ENCODE data around the gene PLCB1. TPM values are rescaled to one million over a fixed set of nuclear protein-coding genes. Genes with fewer than 3 reads are reported as not detected.

PLCB1 gene
- total RNA-seq, 1 donor from 2014 or later, result 10.7 TPM

DNA sequence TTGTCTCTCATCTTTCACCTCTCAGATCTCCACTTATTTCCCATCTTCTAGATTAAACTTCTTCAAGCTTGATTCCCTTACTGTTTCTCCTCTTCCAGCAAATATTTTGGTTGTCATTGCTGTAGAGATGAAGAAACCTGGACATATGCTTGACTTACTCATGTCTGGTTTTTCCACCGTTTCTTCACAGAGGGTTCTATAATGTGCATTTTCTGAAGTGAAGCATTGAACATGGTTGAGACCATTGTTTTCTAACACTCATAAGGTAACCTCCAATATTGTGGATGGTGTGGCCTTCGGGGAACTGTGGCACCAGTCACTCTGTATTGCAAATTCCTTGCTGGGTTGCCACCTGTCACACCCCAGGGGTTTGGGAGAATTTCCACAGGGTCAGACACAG, 237.2 kb downstream of the PLCB1 start:
- Mint-ChIP-seq H3K4me3 (ENCODE audit: unreplicated experiment) (no peak overlapping the region), H3K27me3 (ENCODE audit: low read depth, unreplicated experiment) (peaks cover 5% of the 10 kb centered on the region), H3K27ac (ENCODE audit: unreplicated experiment) (no peak overlapping the region), H3K9me3 (ENCODE audit: unreplicated experiment) (peaks cover 1% of the 10 kb centered on the region), H3K36me3 (ENCODE audit: low read depth, unreplicated experiment) (peaks cover 2% of the 10 kb centered on the region), H3K4me1 (ENCODE audit: low read depth, unreplicated experiment) (no peaks in the 10 kb centered on the region)
- H3K36me3 ChIP-seq (ENCODE audit: insufficient read depth, low read length), result no peaks in the 10 kb centered on the region
- H3K79me2 ChIP-seq (ENCODE audit: insufficient read depth, low read length), result no peaks in the 10 kb centered on the region
- no peak overlapping the region for H3K27ac ChIP-seq (ENCODE audit: low read depth, low read length)
- no peaks in the 10 kb centered on the region for H4K20me1 ChIP-seq (ENCODE audit: insufficient read depth, low read length)
- no peak overlapping the region for H2AFZ ChIP-seq (ENCODE audit: low read depth, low read length)
- no peak overlapping the region for H3K4me3 ChIP-seq (ENCODE audit: insufficient read depth, low read depth, low read length)
- DNase-seq (ENCODE audit: low read depth) (no peak), FAIRE-seq (no peak)
- no peak overlapping the region for H3K9ac ChIP-seq (ENCODE audit: low read length)
- TF ChIP-seq, protein P1, sequence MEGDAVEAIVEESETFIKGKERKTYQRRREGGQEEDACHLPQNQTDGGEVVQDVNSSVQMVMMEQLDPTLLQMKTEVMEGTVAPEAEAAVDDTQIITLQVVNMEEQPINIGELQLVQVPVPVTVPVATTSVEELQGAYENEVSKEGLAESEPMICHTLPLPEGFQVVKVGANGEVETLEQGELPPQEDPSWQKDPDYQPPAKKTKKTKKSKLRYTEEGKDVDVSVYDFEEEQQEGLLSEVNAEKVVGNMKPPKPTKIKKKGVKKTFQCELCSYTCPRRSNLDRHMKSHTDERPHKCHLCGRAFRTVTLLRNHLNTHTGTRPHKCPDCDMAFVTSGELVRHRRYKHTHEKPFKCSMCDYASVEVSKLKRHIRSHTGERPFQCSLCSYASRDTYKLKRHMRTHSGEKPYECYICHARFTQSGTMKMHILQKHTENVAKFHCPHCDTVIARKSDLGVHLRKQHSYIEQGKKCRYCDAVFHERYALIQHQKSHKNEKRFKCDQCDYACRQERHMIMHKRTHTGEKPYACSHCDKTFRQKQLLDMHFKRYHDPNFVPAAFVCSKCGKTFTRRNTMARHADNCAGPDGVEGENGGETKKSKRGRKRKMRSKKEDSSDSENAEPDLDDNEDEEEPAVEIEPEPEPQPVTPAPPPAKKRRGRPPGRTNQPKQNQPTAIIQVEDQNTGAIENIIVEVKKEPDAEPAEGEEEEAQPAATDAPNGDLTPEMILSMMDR (IDR thresholded peaks at IDR 0.05; ENCODE audit: insufficient read depth, low read depth, low read length), result no peak
- TF ChIP-seq EZH2 (IDR thresholded peaks at IDR 0.05; ENCODE audit: insufficient read depth, low read length), result no peak
- H3K9me3 ChIP-seq (ENCODE audit: insufficient read depth, low read depth, low read length), result no peaks in the 10 kb centered on the region
- H3K4me2 ChIP-seq (ENCODE audit: low read length), result no peak overlapping the region
- H3K27me3 ChIP-seq (ENCODE audit: insufficient read depth, low read length), result no peaks in the 10 kb centered on the region
- H3K4me1 ChIP-seq (ENCODE audit: insufficient read depth, low read length), result no peaks in the 10 kb centered on the region

DNA sequence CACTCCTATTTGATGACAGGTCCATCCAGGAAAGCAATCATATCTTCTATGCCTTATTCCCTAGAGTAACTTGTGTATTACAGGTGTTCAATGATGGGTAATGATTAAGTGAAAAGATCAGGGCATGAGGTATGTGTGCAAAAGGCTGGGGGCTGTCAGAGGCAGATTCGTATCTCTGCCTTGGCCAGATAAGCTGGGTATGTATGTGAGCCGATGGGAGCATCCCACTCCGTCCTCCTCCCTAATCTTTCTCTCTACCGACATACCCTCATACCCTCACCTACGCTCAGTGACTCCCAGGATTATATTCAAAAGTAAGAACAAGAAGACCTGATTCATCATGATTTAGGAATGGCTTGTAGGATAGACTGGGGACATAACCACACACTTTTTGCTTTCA, 238.7 kb downstream of the PLCB1 start:
- H4K20me1 ChIP-seq (ENCODE audit: insufficient read depth, low read length), result no peaks in the 10 kb centered on the region
- peaks cover 5% of the 10 kb centered on the region for H3K27me3 Mint-ChIP-seq (ENCODE audit: low read depth, unreplicated experiment)
- H3K9me3 Mint-ChIP-seq (ENCODE audit: unreplicated experiment), result peaks cover 1% of the 10 kb centered on the region

DNA sequence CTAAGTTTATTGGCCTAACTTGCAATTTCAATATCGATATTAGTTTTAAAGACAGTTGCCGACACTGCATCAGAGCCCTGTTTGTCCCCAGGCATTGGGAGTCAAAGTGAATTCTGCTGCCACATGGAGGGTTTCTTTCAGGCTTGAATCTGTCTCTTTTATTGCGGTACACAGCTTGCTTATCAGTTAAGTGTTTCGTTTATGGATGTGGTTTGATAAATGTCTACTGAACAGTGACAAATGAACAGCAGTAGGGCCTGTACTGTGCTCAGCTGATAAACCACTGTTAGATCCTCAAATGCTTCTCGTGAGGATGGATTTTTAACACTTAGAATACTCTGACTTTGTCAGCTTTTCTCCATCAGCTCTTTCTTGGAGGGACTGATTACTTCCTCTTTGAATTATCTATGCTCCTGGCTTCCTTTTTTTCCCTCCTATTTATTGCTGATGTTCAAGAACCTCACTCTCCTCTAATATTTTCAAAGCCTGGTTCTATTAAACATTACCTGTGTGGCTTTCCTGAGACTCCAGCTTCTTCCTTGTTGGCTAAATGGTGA, 240.8 kb downstream of the PLCB1 start:
- Histone ChIP-seq H3K27me3 (ENCODE audit: insufficient read depth, low read length) (no peaks in the 10 kb centered on the region), H3K4me3 (ENCODE audit: insufficient read depth, low read depth, low read length) (no peak overlapping the region), H4K20me1 (ENCODE audit: insufficient read depth, low read length) (no peaks in the 10 kb centered on the region), H3K9ac (ENCODE audit: low read length) (no peak overlapping the region), H3K9me3 (ENCODE audit: insufficient read depth, low read depth, low read length) (no peaks in the 10 kb centered on the region), H3K36me3 (ENCODE audit: insufficient read depth, low read length) (no peaks in the 10 kb centered on the region), H3K79me2 (ENCODE audit: insufficient read depth, low read length) (no peaks in the 10 kb centered on the region), H3K27ac (ENCODE audit: low read depth, low read length) (no peak overlapping the region), H3K4me2 (ENCODE audit: low read length) (no peak overlapping the region), H2AFZ (ENCODE audit: low read depth, low read length) (no peak overlapping the region), H3K4me1 (ENCODE audit: insufficient read depth, low read length) (no peaks in the 10 kb centered on the region)
- H3K36me3 Mint-ChIP-seq (ENCODE audit: low read depth, unreplicated experiment), result peaks cover 2% of the 10 kb centered on the region
- DNase-seq (ENCODE audit: low read depth) (no peak), FAIRE-seq (no peak)
- TF ChIP-seq EZH2 (IDR thresholded peaks at IDR 0.05; ENCODE audit: insufficient read depth, low read length), result no peak
- TF ChIP-seq, protein P1 (IDR thresholded peaks at IDR 0.05; ENCODE audit: insufficient read depth, low read depth, low read length), result no peak
- H3K4me3 Mint-ChIP-seq (ENCODE audit: unreplicated experiment), result no peak overlapping the region
- H3K9me3 Mint-ChIP-seq (ENCODE audit: unreplicated experiment), result no peaks in the 10 kb centered on the region
- H3K4me1 Mint-ChIP-seq (ENCODE audit: low read depth, unreplicated experiment), result peaks cover 4% of the 10 kb centered on the region
- peaks cover 5% of the 10 kb centered on the region for H3K27me3 Mint-ChIP-seq (ENCODE audit: low read depth, unreplicated experiment)
- H3K27ac Mint-ChIP-seq (ENCODE audit: unreplicated experiment), result no peak overlapping the region

More for the DNA sequence above, 238.7 kb downstream of the PLCB1 start:
- Histone ChIP-seq H3K4me2 (ENCODE audit: low read length) (no peak overlapping the region), H3K4me3 (ENCODE audit: insufficient read depth, low read depth, low read length) (no peak overlapping the region), H3K79me2 (ENCODE audit: insufficient read depth, low read length) (no peaks in the 10 kb centered on the region), H3K9me3 (ENCODE audit: insufficient read depth, low read depth, low read length) (no peaks in the 10 kb centered on the region), H3K36me3 (ENCODE audit: insufficient read depth, low read length) (no peaks in the 10 kb centered on the region), H3K4me1 (ENCODE audit: insufficient read depth, low read length) (no peaks in the 10 kb centered on the region), H3K27me3 (ENCODE audit: insufficient read depth, low read length) (no peaks in the 10 kb centered on the region), H2AFZ (ENCODE audit: low read depth, low read length) (no peak overlapping the region), H3K9ac (ENCODE audit: low read length) (no peak overlapping the region), H3K27ac (ENCODE audit: low read depth, low read length) (no peak overlapping the region)
- no peak for TF ChIP-seq EZH2 (IDR thresholded peaks at IDR 0.05; ENCODE audit: insufficient read depth, low read length)
- TF ChIP-seq, protein P1 (IDR thresholded peaks at IDR 0.05; ENCODE audit: insufficient read depth, low read depth, low read length), result no peak
- Mint-ChIP-seq H3K4me3 (ENCODE audit: unreplicated experiment) (no peak overlapping the region), H3K27ac (ENCODE audit: unreplicated experiment) (no peak overlapping the region), H3K4me1 (ENCODE audit: low read depth, unreplicated experiment) (peaks cover under 1% of the 10 kb centered on the region), H3K36me3 (ENCODE audit: low read depth, unreplicated experiment) (peaks cover 2% of the 10 kb centered on the region)
- FAIRE-seq, result no peak
- DNase-seq (ENCODE audit: low read depth), result no peak

All from astrocyte (in vitro differentiated cells and primary cell).